HG03159 (cell line): Measurements from ENCODE around the gene KRTAP5-5.
"Not testable (repeated sequence)": the region's sequence is repeated elsewhere in the genome, so short reads cannot be mapped to it uniquely, and the experiment has no call there.

Source experiments
- ATAC-seq: cut with Tn5 transposase; IDR thresholded peaks from one replicate; pipeline ENCODE4 v1.9.1; 2021; ENCODE audit warnings: mild to moderate bottlenecking, moderate library complexity; ENCODE audit not compliant: unreplicated experiment

The KRTAP5-5 gene

DNA sequence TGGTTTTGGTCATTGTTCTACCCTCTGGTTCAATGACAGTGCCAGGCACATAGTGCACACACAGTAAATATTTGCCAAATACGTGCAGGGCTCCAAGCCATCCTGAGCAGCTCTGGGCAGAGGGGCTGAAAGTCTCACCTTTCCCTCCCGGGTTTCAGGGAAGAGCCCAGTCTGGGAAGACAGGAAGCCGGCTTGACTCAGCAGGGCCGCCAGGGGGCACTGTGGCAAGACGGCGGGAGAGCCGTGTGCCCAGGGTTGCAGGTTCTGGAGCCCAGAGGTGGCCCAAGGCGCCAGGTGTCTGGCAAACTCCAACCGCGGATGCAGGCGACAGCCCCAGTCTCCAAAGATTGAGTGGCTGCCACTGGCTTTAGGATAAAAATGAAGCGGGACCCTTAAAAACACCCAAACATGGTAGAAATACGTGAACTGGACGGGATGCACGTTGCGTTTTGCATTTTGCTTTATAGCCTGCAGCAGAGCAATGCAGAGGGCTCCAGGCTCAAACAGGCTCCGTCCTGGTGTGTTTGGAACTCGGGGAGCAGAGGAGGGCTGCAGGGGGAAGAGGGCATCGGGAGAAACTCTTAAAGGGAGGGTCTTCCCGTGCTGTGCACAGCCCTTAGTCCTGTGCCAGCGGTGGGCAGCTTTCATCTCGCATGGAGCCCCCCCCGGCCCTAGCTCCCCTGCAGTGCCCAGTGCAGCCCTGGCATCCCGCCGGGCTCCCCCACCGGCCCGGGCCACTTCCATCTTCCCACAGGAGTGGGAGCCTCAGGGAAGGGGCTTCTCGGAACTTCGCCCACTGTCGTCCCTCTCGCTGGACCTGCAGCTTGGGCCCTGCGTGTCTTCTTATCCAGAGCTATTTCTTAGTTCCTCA lies 10.7 kb downstream of the KRTAP5-5 start:
- no peak for ATAC-seq

GRCh38 chr11:1641096-1641495 lies 11.5 kb downstream of the KRTAP5-5 start:
- ATAC-seq, result no peak

GRCh38 chr11:1642288-1643145 lies 12.9 kb downstream of the KRTAP5-5 start:
- ATAC-seq, result no peak

DNA sequence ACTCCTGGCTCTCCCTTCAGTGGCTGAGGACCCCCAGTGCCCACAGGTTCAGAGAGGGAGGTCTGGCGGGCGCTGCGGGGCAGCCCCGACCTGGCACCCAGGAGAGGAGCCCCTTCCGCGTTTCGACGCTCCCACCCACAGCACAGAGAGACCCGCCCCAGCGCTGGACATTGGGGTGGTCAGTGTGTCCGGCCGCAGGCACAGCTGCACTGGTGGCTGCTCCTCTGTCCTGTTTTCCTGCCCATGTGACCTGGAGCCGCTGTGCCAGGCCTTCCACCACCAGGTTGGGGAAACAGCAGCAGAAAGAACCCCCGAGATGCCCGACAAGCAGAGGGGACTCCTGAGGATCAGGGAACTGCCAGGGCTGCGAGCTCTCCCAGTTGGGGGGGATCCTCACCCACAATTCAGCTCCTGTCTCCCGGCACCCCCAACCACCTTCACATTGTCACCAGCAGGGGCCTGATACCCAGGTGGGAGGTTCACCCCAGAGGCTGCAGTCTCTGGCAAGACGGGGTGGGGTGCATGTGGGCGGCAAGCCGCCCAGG lies 13.6 kb downstream of the KRTAP5-5 start:
- no peak for ATAC-seq

DNA sequence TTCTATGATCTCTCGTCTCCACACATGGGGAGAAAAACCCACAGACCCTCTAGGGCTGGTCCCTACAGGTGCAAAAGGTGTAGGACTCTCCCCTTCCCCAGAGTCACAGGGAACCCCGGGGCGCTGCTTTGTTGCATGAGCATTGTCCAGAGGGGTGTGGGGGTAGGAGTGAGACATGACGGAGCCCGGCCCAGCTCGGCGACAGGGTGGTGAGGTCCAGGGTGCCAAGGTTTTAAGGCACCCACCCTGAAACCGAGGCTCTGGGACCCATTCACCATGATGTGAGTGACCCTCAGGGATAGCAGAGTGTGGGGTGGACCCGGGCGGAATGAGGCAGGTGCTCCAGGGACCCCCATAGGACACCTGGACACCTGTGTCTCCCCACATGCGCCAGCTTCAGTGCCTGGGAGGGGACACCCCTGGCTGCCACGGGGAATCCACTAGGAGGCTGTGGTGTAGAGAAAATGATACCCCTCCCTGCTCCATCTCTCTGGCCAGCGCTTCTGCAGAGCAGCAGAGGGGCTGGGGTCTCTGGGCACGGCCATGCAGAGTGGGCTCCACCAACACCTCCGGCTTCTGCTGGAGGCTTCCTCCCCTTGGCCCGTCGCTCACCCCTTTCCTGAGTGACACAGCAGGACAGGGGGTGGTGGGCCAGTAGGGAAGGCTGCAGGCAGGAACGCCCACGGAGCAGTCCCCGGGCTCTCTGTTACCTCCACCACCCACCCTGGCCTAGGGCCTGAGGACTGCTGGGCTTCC lies 15.2 kb downstream of the KRTAP5-5 start:
- ATAC-seq, result no peak

DNA sequence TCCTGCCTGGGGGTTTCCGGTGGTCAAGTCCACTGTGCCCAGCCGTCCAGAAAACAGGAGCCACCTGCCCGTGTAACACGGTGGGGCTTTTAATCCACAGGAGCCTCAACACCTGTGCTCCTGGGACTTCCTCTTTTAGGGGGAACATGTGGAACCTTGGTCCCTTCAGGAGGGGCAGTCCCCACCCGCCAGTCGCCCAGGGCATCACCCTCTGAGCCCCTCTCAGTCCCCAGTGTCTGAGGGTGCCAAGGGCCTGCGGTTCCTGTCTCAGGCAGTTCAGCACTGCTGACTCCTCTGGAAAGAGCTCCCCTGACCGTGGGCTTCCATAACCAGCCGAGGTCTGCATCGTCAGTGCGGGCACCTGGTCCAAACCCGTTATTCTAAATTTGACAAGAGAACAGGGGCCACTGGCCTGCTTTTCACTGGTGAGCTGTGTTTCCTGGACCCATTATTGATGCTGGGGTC lies 15.8 kb downstream of the KRTAP5-5 start:
- ATAC-seq, result no peak

GRCh38 chr11:1646540-1646939 lies 17.0 kb downstream of the KRTAP5-5 start:
- ATAC-seq, result not testable (repeated sequence)

GRCh38 chr11:1647901-1648652 lies 18.5 kb downstream of the KRTAP5-5 start:
- ATAC-seq, result no peak

GRCh38 chr11:1648653-1649420 lies 19.3 kb downstream of the KRTAP5-5 start:
- ATAC-seq, result no peak

DNA sequence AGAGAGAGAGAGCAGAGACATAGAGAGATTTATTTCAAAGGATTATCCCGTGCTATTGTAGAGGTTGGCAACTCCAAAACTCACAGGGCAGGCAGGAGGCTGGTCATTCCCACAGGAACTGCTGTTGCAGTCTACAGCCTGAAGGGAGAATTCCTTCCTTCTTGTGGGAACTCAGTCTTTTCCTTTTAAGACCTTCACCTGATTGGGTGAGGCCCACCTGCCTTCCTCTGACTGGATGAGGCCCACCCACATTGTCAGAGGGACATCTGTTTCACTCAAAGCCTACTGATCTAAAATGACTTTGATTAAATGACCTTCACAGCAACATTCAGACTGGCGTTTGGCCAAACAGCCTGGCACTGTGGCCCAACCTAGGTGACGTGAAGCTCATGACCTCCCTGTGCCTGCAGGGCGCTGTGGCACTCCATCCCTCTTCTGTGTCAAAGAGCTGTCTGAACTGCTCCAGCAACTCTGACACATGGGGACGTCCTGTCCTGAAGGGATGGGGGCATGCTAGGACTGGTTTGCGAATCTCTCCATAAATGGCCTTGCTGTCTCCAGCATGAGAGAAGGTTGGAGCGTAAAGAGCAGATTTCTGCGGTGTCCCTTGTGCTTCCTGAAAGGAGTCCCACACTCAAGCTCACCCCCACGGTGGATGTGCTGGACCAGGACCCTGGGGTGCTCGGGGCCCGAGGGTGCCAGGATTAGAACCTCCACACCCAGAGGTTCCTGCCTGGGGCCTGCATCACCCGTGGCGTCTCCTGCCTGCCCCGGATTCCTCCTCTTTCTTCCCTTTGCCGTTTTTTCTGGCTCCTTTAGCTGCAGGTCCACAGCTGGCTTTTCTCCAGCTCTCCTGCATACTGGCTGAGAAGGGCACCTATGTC lies 20.7 kb downstream of the KRTAP5-5 start:
- ATAC-seq, result no peak

DNA sequence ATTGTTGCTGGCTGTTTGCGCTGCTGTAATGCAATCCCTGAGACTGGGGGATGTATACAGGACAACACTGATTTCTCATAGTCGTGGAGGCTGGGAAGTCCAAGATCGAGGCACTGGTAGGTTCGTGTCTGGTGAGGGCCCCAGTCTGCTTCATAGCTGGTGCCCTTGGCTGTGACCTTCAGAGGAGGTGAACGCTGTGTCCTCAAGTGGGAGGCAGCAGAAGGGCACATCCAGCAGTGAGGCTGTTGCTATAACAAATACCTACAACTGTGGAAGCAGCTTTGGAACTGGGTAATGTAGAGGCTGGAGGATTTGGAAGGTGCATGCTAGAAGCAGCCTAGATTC lies 21.3 kb downstream of the KRTAP5-5 start:
- no peak for ATAC-seq

DNA sequence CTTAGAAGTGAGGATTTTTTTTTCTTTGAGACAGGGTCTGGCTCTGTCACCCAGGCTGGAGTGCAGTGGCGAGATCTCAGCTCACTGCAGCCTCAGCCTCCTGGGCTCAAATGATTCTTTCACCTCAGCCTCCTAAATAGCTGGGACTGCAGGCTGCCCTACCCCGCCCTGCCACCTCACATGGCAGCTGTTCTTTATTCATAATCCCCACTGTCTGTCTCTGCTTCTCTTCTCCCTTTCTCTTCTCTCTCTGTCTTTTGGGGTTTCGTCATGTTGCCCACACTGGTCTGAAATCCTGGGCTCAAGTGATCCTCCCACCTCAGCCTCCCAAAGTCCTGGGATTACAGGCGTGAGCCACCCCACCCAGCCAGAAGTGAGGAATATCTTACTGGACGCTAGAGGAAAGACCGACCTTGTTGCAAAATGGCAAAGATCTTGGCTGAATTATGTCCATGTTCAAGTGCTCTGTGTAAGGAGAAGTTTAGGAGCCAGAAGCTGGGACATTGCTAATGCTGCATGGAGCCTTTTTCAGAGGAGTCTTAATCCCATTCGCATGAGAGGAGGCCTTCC lies 21.9 kb downstream of the KRTAP5-5 start:
- no peak for ATAC-seq

DNA sequence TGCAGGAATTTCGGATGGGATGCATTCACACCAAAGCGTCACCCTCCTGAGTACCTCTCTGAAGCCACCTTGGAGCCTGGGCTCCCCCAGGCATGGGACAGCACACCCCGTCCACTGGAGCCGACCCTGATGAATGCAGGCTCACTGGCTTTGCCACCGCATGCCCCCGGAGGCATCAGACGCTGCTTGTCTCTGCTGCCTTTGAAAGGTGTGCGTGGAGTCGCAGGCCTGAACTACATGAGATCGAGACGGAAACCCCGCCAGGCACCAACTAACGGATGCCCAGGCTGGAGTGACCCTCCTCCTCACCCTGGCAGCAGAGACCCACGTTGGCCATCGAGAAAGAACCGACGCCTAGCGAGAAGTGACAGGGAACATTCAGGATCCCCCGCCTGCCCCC lies 22.5 kb downstream of the KRTAP5-5 start:
- no peak for ATAC-seq

- no peak for ATAC-seq
Measured at GRCh38 chr11:1652442-1652770, 22.8 kb downstream of the KRTAP5-5 start.

DNA sequence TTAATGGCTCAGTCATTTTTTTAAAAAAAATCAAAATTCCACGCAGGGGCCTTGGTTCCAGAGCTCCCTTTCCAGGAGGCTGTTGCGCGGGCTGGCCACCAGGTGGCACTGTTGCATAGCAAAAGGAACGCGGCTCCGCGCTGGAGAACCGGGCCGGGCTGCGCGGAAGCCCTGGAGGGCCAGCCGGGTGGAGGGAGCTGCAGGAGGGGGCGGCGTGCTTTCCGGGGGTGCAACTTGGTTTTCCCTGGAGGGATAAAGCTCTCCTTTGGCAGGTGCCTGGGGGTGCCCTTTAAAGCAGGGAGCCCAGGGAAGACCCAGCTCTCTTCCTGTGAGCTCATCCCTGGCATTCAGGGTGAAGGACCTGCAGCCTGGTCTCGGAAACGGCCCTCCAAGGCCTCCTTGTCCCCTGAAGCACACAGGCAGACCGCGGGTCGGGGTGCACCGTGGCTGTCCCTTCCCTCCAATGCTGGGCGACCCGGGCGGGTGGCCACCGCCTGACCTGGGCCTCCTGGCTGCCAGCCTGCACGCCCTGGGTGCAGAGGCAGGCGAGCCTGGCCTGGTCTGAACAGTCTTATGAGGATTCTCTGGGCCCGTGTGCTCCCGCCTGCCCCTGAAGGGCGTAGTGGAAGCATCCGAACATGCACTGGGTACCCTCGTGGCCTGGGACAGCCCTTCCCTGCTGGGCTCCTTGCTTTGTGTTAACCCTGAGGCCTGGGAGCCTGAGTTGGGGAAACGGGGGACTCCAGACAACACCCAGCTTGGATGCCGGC lies 23.4 kb downstream of the KRTAP5-5 start:
- no peak for ATAC-seq

- no peak for ATAC-seq
Measured at GRCh38 chr11:1653541-1654387, 24.2 kb downstream of the KRTAP5-5 start.
